Nephron progenitor cell (in vitro differentiated cells): ENCODE measurements around the gene TMEM140.

Source experiments
- DNase-seq: peaks from one replicate; pipeline ENCODE4 v3.0.0; 2021
- H3K27ac Mint-ChIP-seq: 2 replicates; pipeline ENCODE4 v1.8.0; 2021; ENCODE audit warnings: mild to moderate bottlenecking, moderate library complexity, mixed read lengths
- H3K27me3 Mint-ChIP-seq: 2 replicates; pipeline ENCODE4 v1.8.0; 2021; ENCODE audit warnings: mild to moderate bottlenecking, low read depth, mixed read lengths; ENCODE audit not compliant: poor library complexity
- H3K36me3 Mint-ChIP-seq: 2 replicates; pipeline ENCODE4 v1.8.0; 2021; ENCODE audit warnings: low read depth, mixed read lengths
- H3K4me1 Mint-ChIP-seq: 2 replicates; pipeline ENCODE4 v1.8.0; 2021; ENCODE audit warnings: mixed read lengths
- H3K4me3 Mint-ChIP-seq: 2 replicates; pipeline ENCODE4 v1.8.0; 2021; ENCODE audit warnings: mild to moderate bottlenecking, moderate library complexity, mixed read lengths
- H3K9me3 Mint-ChIP-seq: 2 replicates; pipeline ENCODE4 v1.8.0; 2021; ENCODE audit warnings: mild to moderate bottlenecking, moderate library complexity, mixed read lengths
- CTCF ChIP-seq: fragments of 200-600 bp; sonication (generic); IDR thresholded peaks from 2 replicates; pipeline ENCODE4 v1.5.0; 2021; ENCODE audit warnings: antibody characterized with exemption

Gene TMEM140

GRCh38 chr7:135186261-135186540 lies 38.3 kb downstream of the TMEM140 start:
- no peak for DNase-seq
- Mint-ChIP-seq H3K27me3 (no peaks in the 10 kb centered on the region), H3K9me3 (peaks cover 25% of the 10 kb centered on the region), H3K27ac (no peak overlapping the region), H3K4me1 (no peaks in the 10 kb centered on the region), H3K36me3 (peaks cover 71% of the 10 kb centered on the region), H3K4me3 (no peak overlapping the region)
- no peak for TF ChIP-seq CTCF

- TF ChIP-seq CTCF: no peak
- Mint-ChIP-seq H3K27ac (no peak overlapping the region), H3K4me3 (no peak overlapping the region), H3K36me3 (peaks cover 69% of the 10 kb centered on the region), H3K9me3 (peaks cover 19% of the 10 kb centered on the region), H3K27me3 (no peaks in the 10 kb centered on the region), H3K4me1 (no peaks in the 10 kb centered on the region)
- DNase-seq: no peak
Measured at GRCh38 chr7:135186841-135187253, 39.0 kb downstream of the TMEM140 start.

- DNase-seq: no peak
- Mint-ChIP-seq H3K9me3 (peaks cover 3% of the 10 kb centered on the region), H3K4me3 (no peak overlapping the region), H3K4me1 (no peaks in the 10 kb centered on the region), H3K27me3 (no peaks in the 10 kb centered on the region), H3K27ac (no peak overlapping the region), H3K36me3 (peaks cover 63% of the 10 kb centered on the region)
- TF ChIP-seq CTCF: no peak
Measured at GRCh38 chr7:135188298-135188984, 40.6 kb downstream of the TMEM140 start.

GRCh38 chr7:135189221-135189662 lies 41.4 kb downstream of the TMEM140 start:
- peaks cover 2% of the 10 kb centered on the region for H3K4me1 Mint-ChIP-seq
- H3K9me3 Mint-ChIP-seq: no peaks in the 10 kb centered on the region
- TF ChIP-seq CTCF: no peak
- H3K27ac Mint-ChIP-seq: no peak overlapping the region
- H3K27me3 Mint-ChIP-seq: no peaks in the 10 kb centered on the region
- H3K4me3 Mint-ChIP-seq: no peak overlapping the region
- DNase-seq: no peak
- peaks cover 63% of the 10 kb centered on the region for H3K36me3 Mint-ChIP-seq

DNA sequence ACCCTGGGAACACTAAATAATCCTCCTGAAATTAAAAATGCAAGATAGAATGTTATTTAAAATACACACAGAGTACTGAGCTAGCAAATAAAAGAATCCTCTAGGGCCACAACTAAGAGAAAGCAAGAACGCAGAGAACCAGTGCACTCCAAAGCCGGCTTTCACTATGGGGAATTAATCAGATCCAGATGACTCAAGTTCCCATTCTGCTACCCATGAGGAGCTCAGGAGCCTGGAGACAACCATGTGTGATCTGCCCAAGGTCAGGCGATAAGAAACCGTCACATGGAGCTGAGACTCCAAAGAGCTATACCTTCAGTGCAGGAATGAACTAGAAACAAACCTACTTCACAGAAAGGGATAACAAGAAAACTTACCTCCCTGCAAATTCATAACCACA lies 42.1 kb downstream of the TMEM140 start:
- peaks cover 61% of the 10 kb centered on the region for H3K36me3 Mint-ChIP-seq
- DNase-seq: no peak

More for the DNA sequence above, 42.1 kb downstream of the TMEM140 start:
- H3K27me3 Mint-ChIP-seq: no peaks in the 10 kb centered on the region
- no peak overlapping the region for H3K27ac Mint-ChIP-seq
- H3K4me1 Mint-ChIP-seq: peaks cover 5% of the 10 kb centered on the region
- TF ChIP-seq CTCF: no peak
- no peaks in the 10 kb centered on the region for H3K9me3 Mint-ChIP-seq
- H3K4me3 Mint-ChIP-seq: no peak overlapping the region
